ENCODE results near the gene PRR15. TPM values are rescaled to one million over a fixed set of nuclear protein-coding genes. Genes with fewer than 3 reads are reported as not detected.

PRR15 gene
- total and polyA plus RNA-seq, 2 of the 8 experiments (the other 6 are each of a cell fraction or from before 2014, with no cell fraction given): 4.9 to 7.9 TPM

- H3K4me3 ChIP-seq (ENCODE audit: extremely low read depth in 1 of 4, insufficient read depth in 2 of 4, low read depth in 3 of 4, low read length in 4 of 4): no peak overlapping the region
- H2AK5ac ChIP-seq (ENCODE audit: low read depth, low read length): no peak overlapping the region
- no peaks in the 10 kb centered on the region for H3K9me3 ChIP-seq (ENCODE audit: insufficient read depth in 2 of 2, low read depth in 1 of 2, low read length in 1 of 2)
- DNase-seq (ENCODE audit: low read depth in 1 of 2, low spot score in 2 of 2) (no peak), FAIRE-seq (no peak)
- H4K5ac ChIP-seq (ENCODE audit: insufficient read length, low read depth, low read length): no peak overlapping the region
- no peak overlapping the region for H2BK12ac ChIP-seq (ENCODE audit: low read depth, low read length)
- 88% methylated on average over 3 of the region's 3 CpGs; no CpG with 5 or more reads in 1 of the 2 experiments for WGBS, 2 experiments (ENCODE audit: extremely low coverage in 1 of 2, insufficient coverage in 1 of 2, insufficient read length in 1 of 2, insufficient replicate concordance in 2 of 2, low coverage in 1 of 2, low lambda C conversion rate in 2 of 2, missing lambda C conversion rate in 1 of 2)
- H4K20me1 ChIP-seq (replicated peaks in 1 of 2; ENCODE audit: control insufficient read depth in 1 of 2, insufficient read depth in 2 of 2, low read length in 2 of 2): no peaks in the 10 kb centered on the region
- H3K14ac ChIP-seq (ENCODE audit: insufficient read length): no peak overlapping the region
- no peaks in the 10 kb centered on the region for H3K79me2 ChIP-seq (ENCODE audit: control insufficient read depth in 1 of 2, insufficient read depth in 2 of 2, low read length in 2 of 2)
- H3K27me3 ChIP-seq (replicated peaks in 1 of 4; ENCODE audit: control insufficient read depth in 3 of 4, extremely low read depth in 1 of 4, insufficient read depth in 3 of 4, low read length in 3 of 4): no peaks in the 10 kb centered on the region
- no peak overlapping the region for H2BK5ac ChIP-seq (ENCODE audit: low read depth, low read length)
- no peaks in the 10 kb centered on the region; the same call in 1 of the 2 replicates for H3K23me2 ChIP-seq (ENCODE audit: low read depth, low read length)
- H4K8ac ChIP-seq (ENCODE audit: extremely low read depth, insufficient read depth, low read length): no peak overlapping the region
- H2AFZ ChIP-seq (ENCODE audit: low read length): no peak overlapping the region
- no peak overlapping the region for H2BK20ac ChIP-seq (ENCODE audit: low read length)
- H3K9ac ChIP-seq (replicated peaks in 1 of 4; ENCODE audit: extremely low read depth in 1 of 4, low read depth in 3 of 4, low read length in 3 of 4): no peak overlapping the region
- no peak overlapping the region for H3K56ac ChIP-seq (replicated peaks; ENCODE audit: insufficient read length, low read depth, low read length)
- no peak overlapping the region for H3K27ac ChIP-seq (ENCODE audit: low read depth, low read length)
- no peak overlapping the region for H3K23ac ChIP-seq (ENCODE audit: insufficient read length)
- no peak overlapping the region for H2BK120ac ChIP-seq (replicated peaks; ENCODE audit: low read depth, low read length)
- TF ChIP-seq, protein P1, sequence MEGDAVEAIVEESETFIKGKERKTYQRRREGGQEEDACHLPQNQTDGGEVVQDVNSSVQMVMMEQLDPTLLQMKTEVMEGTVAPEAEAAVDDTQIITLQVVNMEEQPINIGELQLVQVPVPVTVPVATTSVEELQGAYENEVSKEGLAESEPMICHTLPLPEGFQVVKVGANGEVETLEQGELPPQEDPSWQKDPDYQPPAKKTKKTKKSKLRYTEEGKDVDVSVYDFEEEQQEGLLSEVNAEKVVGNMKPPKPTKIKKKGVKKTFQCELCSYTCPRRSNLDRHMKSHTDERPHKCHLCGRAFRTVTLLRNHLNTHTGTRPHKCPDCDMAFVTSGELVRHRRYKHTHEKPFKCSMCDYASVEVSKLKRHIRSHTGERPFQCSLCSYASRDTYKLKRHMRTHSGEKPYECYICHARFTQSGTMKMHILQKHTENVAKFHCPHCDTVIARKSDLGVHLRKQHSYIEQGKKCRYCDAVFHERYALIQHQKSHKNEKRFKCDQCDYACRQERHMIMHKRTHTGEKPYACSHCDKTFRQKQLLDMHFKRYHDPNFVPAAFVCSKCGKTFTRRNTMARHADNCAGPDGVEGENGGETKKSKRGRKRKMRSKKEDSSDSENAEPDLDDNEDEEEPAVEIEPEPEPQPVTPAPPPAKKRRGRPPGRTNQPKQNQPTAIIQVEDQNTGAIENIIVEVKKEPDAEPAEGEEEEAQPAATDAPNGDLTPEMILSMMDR (IDR thresholded peaks at IDR 0.05; ENCODE audit: control extremely low read depth in 1 of 3, insufficient read depth in 1 of 3, low read depth in 1 of 3, low read length in 3 of 3): no peak
- H3K4me1 ChIP-seq (replicated peaks in 1 of 4; ENCODE audit: control insufficient read depth in 3 of 4, insufficient read depth in 4 of 4, low read length in 3 of 4): peaks cover 0 to 2% (median 1%) of the 10 kb centered on the region in 4 experiments; a peak in 2 of 7 replicates
- ChIA-PET POLR2A (ENCODE audit: partially characterized antibody) (no interaction called here), CTCF (ENCODE audit: partially characterized antibody) (interaction anchor here (1.5 to 3.6 kb wide), 2 partner anchors 10 to 37 kb away, joined by 3 to 19 read pairs; no protein-coding TSS in a partner anchor)
- H3K36me3 ChIP-seq (ENCODE audit: control insufficient read depth in 2 of 4, insufficient read depth in 4 of 4, low read length in 3 of 4): no peaks in the 10 kb centered on the region
- no peak overlapping the region for H3K4me2 ChIP-seq (ENCODE audit: insufficient read depth in 1 of 2, low read depth in 2 of 2, low read length in 2 of 2)
- no peak overlapping the region for H3K18ac ChIP-seq (ENCODE audit: extremely low read depth, low read length)
- no peaks in the 10 kb centered on the region for H3K79me1 ChIP-seq (ENCODE audit: low read depth, low read length)
- H4K91ac ChIP-seq (replicated peaks; ENCODE audit: insufficient read length, low read length): no peak overlapping the region
- no peak overlapping the region for H3K4ac ChIP-seq (replicated peaks; ENCODE audit: insufficient read length, low read depth, low read length)
- no peak overlapping the region for H2BK15ac ChIP-seq (ENCODE audit: low read length)
Observed at GRCh38 chr7:29598137-29598536, 34.5 kb downstream of the PRR15 start.

All from H1 (cell line).